ENCODE results near the gene ETV6.

The ETV6 gene

GRCh38 chr12:11645391-11645790, 4.1 kb upstream of the ETV6 start:
- DNase-seq (ENCODE audit: low read depth in 3 of 3): no peak

GRCh38 chr12:11648514-11649412, 711 bp upstream of the ETV6 start:
- peak; percentile 35 to 51 (median 38) for DNase-seq (ENCODE audit: low read depth in 3 of 3)

DNA sequence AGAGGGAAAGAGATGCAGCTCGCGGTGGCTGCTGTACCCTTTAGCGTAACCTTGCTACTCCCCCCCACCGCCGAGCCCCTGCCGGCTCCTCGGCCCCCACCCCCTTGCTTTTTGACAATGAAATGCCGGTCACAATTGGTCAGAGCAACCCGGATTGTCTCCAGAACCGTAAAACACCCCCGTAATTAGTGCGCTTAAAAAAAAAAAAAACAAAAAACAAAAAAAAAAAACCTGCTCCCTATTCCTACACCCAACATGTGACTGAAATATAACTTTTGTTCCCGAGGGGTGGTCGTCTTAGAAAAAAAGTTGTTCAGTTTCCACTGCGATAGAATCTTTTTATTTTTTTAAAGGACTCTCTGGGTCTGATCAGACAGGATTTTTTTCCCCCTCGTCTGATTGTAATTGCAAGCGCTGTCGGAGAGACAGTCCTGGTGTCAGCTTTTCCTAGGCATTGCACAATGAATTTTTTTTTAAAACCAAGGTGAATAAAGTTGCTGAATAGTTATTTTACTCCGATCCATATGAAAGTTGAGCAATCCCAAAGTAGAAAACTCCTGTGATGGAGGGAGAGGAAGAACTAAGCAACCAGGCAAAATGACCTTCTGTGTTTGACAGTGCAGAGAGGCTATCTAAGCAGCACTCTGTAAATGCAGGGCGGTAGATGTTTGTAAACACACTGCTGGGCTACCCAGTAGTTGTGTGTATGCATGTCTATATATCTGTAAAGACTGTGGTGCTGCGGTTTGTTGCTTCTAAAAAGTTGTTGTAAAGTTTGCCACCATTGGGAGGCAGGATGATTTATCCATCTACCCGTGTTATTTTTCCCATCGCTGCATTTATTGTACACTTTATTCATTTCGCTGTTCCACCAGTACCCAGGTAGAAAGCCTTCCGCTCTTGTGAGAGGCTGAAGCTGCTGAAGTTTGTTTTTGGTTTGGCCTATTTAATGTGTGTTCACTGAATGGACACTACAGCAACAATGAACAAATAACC, 1.1 kb downstream of the ETV6 start:
- DNase-seq (ENCODE audit: low read depth in 3 of 3): no peak

DNA sequence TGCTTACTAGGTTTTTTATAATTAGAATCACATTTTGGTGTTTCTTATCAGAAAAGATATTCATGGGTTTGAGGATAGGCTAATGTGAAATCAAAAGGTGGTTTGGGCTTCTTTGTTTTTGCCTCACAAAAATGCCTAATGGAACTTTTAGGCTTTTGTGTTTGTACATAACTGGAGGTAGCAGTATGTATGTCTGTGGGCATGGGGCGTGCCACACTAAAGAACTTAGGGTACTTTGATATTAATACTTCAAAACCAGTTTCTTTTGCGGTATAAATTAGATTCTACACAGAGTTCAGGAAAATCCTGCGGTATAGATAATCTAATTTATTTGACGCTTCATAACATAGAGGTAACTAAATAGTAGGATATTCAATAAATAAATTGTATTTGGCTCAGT, 1.9 kb downstream of the ETV6 start:
- no peak for DNase-seq (ENCODE audit: low read depth in 3 of 3)

DNA sequence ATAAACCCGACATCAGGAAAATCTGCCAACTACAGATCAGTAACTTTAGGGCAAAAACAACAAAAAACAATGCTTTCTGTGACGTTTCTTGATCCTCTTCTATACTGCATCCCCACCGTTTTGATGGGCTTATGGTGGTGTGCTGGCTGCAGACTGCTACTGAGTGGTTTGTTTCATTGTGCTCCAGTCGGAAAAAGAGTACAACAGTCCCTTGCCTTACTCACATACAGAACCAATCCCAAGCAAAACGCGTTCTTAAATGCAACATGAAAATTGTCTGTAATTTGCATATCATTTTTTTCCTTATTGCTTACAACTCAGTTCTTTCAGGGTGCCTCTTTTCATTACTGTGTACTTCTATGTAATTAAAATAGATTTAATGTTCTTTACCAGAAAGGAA, 2.3 kb downstream of the ETV6 start:
- DNase-seq (ENCODE audit: low read depth in 3 of 3): no peak

GRCh38 chr12:11652351-11653040, 3.0 kb downstream of the ETV6 start:
- peak in 1 of 3 experiments; percentile 7 for DNase-seq (ENCODE audit: low read depth in 3 of 3)

DNA sequence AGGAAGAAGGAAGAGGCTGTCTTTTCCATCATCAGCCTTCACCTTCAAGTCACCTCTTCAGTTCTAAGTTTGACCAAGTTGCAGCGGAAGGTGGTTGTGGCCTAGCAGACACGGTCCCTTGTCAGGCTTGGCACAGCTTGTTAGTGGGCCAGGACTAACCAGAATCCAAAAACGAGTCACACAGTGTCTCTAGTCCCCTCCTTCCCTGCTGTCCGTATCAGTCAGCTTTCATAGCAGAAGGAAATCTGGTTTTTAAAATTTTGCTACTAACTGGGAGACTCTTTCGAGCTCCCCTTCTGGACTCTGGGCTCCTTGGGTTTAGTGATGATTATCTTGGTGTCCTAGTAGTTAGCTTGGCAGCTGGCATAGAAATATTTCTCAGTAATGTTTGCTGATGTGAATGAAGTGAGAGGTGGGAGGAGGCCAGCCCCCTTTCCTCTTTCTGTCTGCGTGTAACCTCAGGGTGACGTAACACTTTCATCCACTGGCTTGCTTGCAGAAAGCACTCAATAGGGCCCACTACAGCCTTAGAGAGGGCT, 3.8 kb downstream of the ETV6 start:
- DNase-seq (ENCODE audit: low read depth in 3 of 3): peak; percentile 22 to 45 (median 38)

- DNase-seq (ENCODE audit: low read depth in 3 of 3): no peak
These were observed 4.9 kb downstream of the ETV6 start for GRCh38 chr12:11654338-11654737.

DNA sequence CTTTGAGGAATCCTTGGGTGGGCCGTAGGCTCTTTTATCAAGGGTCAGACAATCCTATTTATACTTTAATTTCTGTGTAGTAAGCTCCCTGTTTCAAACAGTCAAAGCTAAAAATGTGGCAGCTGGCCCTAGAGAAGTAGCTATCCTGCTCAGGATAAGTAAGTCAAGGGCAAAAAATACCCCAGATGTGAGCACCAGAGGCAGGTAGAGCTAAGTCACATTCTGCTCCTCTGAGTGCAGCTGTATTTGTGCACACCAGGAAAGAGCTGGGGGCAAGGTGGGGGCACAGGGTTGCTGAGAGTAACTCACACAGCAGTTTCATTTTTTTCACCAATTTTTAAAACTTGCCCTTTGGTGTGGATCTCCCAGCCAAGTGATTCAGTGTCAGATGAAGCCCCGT, 5.3 kb downstream of the ETV6 start:
- no peak for DNase-seq (ENCODE audit: low read depth in 3 of 3)

- no peak for DNase-seq (ENCODE audit: low read depth in 3 of 3)
These were observed 6.4 kb downstream of the ETV6 start for GRCh38 chr12:11655842-11656241.

DNA sequence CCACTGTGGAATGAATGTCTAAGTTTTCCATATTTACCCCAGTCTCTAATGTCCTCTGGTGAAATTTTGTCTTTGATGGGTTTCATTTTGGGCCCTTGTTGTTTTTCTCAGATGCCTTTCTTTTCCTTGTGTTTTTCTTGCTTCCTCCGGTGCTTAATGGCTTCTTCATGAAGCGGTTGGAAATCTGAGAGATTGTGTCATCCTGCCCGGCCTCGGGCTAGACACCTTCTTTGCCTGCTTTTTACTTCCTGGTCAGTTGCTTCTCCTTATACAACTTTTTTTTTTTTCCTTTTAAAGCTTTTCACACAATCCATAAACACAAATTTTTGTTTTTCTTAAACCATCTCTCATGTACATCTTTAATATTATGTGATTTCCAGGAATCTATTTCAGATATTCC, 7.1 kb downstream of the ETV6 start:
- no peak for DNase-seq (ENCODE audit: low read depth in 3 of 3)

- DNase-seq (ENCODE audit: low read depth in 3 of 3): no peak
These were observed 8.0 kb downstream of the ETV6 start for GRCh38 chr12:11657511-11657910.

DNA sequence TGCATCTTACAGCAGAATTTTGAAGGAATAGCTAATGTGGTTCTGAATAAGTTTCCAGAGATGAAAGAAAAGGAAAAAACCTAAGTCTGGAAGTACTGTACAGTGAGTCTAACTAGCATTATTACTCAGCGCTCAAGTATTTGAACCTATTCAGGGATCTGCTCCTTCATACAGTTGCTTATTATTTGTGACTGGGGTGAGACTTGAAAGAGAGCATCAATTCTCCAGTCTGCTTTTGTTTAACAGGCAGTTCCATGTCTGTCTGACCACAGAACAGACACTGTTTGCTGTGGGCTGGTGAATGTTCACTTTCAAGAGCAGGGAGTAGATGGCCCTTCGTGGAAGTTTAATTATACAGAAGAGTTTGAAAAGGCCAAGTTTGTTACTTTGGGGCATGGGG, 9.3 kb downstream of the ETV6 start:
- DNase-seq (ENCODE audit: low read depth in 3 of 3): no peak

DNA sequence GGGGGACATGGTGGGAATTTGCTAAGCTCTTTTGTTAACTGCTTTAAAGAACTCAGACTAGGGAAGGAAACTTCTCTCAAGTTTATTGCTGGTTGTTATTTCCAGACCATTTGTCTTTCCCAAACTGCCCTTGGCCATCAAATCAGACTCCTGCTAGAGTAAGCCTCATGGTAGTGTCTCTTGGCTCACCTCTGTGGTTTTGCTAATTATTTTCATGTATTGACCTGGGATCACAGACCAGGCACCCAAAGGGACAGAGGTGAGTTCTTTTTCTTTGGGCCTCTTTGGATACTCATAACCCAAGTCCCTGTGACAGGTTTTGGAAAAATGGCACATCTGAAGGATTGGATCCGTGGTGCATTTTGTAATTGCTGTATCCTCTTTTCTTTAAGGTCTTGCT, 11.2 kb downstream of the ETV6 start:
- no peak for DNase-seq (ENCODE audit: low read depth in 3 of 3)

GRCh38 chr12:11661491-11662089, 12.1 kb downstream of the ETV6 start:
- no peak for DNase-seq (ENCODE audit: low read depth in 3 of 3)

DNA sequence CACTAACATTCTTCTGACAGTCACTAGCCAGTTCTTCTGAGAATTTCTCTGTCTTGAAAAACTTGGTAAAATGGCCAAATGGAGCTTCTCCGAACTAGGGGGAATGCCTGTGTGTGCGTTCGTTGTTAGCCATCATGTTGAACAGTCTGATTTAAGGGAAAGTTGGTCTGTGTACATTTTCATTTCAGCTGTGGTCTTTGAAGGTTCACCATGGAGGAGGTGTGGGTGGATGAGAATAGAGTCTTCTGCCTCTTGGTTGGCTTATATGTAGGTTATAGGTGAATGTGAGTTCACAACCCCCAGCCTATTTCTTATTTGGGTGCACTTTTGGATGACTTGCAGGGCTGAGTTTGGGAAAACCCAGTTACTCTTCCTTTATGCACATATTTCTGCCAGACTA, 12.9 kb downstream of the ETV6 start:
- no peak for DNase-seq (ENCODE audit: low read depth in 3 of 3)

- no peak for DNase-seq (ENCODE audit: low read depth in 3 of 3)
These were observed 13.7 kb downstream of the ETV6 start for GRCh38 chr12:11663130-11663529.

- DNase-seq (ENCODE audit: low read depth in 3 of 3): no peak
These were observed 14.6 kb downstream of the ETV6 start for GRCh38 chr12:11664101-11664500.

GRCh38 chr12:11666131-11667050, 16.9 kb downstream of the ETV6 start:
- DNase-seq (ENCODE audit: low read depth in 3 of 3): no peak

DNA sequence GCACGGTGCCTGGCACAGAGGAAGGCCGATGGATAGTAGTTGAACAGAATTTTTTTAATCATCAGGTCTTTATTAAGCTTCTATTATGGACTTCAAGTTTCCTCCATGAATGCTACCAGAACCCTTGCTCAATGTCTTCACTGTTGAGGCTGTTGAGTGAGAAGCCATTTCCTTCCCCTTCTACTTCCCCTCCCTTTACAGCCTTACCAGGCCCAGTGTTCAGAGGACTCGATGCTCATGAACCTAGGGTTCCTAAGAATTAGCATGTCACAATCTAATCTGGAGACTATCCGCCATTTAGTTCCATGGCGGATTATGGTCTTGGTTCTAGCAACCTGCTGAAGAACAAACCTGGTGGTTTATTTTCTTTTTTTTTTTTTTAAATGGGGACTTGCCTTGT, 17.7 kb downstream of the ETV6 start:
- no peak for DNase-seq (ENCODE audit: low read depth in 3 of 3)
